HepG2 (cell line): Measurements from ENCODE around the gene CRIP1. TPM values are rescaled to one million over a fixed set of nuclear protein-coding genes. Genes with fewer than 3 reads are reported as not detected.

Experiments used
- ADNP ChIP-seq: sonication (generic); formaldehyde crosslinking; IDR thresholded peaks from 2 replicates; pipeline ENCODE4 v1.4.0; 2020; ENCODE audit warnings: missing genetic modification reagents
- HHEX ChIP-seq: IDR thresholded peaks from 2 replicates; pipeline ENCODE4 v1.6.1; 2016; ENCODE audit warnings: control low read depth
- KDM5A ChIP-seq: fragments of 200-600 bp; sonication (generic); IDR thresholded peaks from 2 replicates; pipeline ENCODE4 v1.7.0; 2018; ENCODE audit warnings: antibody characterized with exemption, mild to moderate bottlenecking, low read length, borderline replicate concordance
- KLF15 ChIP-seq: sonication (generic); formaldehyde crosslinking; IDR thresholded peaks from 2 replicates; pipeline ENCODE4 v1.8.1; 2023; ENCODE audit warnings: borderline replicate concordance, mild to moderate bottlenecking, inconsistent platforms, missing genetic modification reagents, mixed read lengths
- LCORL ChIP-seq, 2 experiments: fragments of 450-650 bp in 1 of 2; sonication (generic) in 1 of 2; formaldehyde crosslinking in 1 of 2; IDR thresholded peaks; 2 replicates each; pipeline versions ENCODE4 v1.5.0 to v1.6.1; 2017 to 2020; ENCODE audit warnings: antibody characterized with exemption in 1 of 2, missing genetic modification reagents in 1 of 2
- MBD4 ChIP-seq: IDR thresholded peaks from 2 replicates; pipeline ENCODE4 v1.6.1; 2012; ENCODE audit warnings: low read length, inconsistent platforms, borderline replicate concordance
- MYC ChIP-seq: sonication (generic); formaldehyde crosslinking; IDR thresholded peaks from 2 replicates; pipeline ENCODE4 v1.9.0; 2021; ENCODE audit warnings: missing genetic modification reagents, borderline replicate concordance
- MYNN ChIP-seq: sonication (generic); formaldehyde crosslinking; IDR thresholded peaks from 2 replicates; pipeline ENCODE4 v1.4.0; 2020; ENCODE audit warnings: mild to moderate bottlenecking, low read depth, missing genetic modification reagents
- NFE2 ChIP-seq: sonication (generic); formaldehyde crosslinking; IDR thresholded peaks from 2 replicates; pipeline ENCODE4 v1.4.0; 2020; ENCODE audit warnings: missing genetic modification reagents
- PHF21A ChIP-seq: sonication (generic); formaldehyde crosslinking; IDR thresholded peaks from 2 replicates; pipeline ENCODE4 v1.5.0; 2020; ENCODE audit warnings: mild to moderate bottlenecking, missing genetic modification reagents
- SAP130 ChIP-seq: IDR thresholded peaks from 2 replicates; pipeline ENCODE4 v1.6.1; 2016; ENCODE audit warnings: low read depth
- SKI ChIP-seq: fragments of 450-650 bp; IDR thresholded peaks from one replicate; pipeline ENCODE4 v1.6.1; 2018; ENCODE audit warnings: mild to moderate bottlenecking; ENCODE audit not compliant: partially characterized antibody
- TOPORS ChIP-seq: sonication (generic); formaldehyde crosslinking; IDR thresholded peaks from 2 replicates; pipeline ENCODE4 v1.8.0; 2023; ENCODE audit warnings: mild to moderate bottlenecking, missing genetic modification reagents
- ZNF274 ChIP-seq: sonication (generic); formaldehyde crosslinking; IDR thresholded peaks from 2 replicates; pipeline ENCODE4 v1.5.1; 2020; ENCODE audit warnings: mild to moderate bottlenecking, missing genetic modification reagents
- ZNF337 ChIP-seq: sonication (generic); formaldehyde crosslinking; IDR thresholded peaks from 2 replicates; pipeline ENCODE4 v1.5.1; 2020; ENCODE audit warnings: missing genetic modification reagents, low read depth, mild to moderate bottlenecking, borderline replicate concordance
- ZNF543 ChIP-seq: sonication (generic); formaldehyde crosslinking; IDR thresholded peaks from 2 replicates; pipeline ENCODE4 v1.4.0; 2020; ENCODE audit warnings: mild to moderate bottlenecking, missing genetic modification reagents
- ZNF550 ChIP-seq: sonication (generic); formaldehyde crosslinking; IDR thresholded peaks from 2 replicates; pipeline ENCODE4 v1.4.0; 2020; ENCODE audit warnings: mild to moderate bottlenecking, missing genetic modification reagents, borderline replicate concordance
- ZNF607 ChIP-seq: sonication (generic); formaldehyde crosslinking; IDR thresholded peaks from 2 replicates; pipeline ENCODE4 v1.5.1; 2020; ENCODE audit warnings: missing genetic modification reagents, mild to moderate bottlenecking, borderline replicate concordance
- ZNF644 ChIP-seq: IDR thresholded peaks from 2 replicates; pipeline ENCODE4 v1.6.1; 2016; ENCODE audit warnings: low read depth
- ZNF660 ChIP-seq: sonication (generic); formaldehyde crosslinking; IDR thresholded peaks from 2 replicates; pipeline ENCODE4 v1.5.1; 2020; ENCODE audit warnings: mild to moderate bottlenecking, low read depth, missing genetic modification reagents, borderline replicate concordance
- ZNF746 ChIP-seq: sonication (generic); formaldehyde crosslinking; IDR thresholded peaks from 2 replicates; pipeline ENCODE4 v1.8.0; 2022; ENCODE audit warnings: mild to moderate bottlenecking, missing genetic modification reagents
- ZNF878 ChIP-seq: sonication (generic); formaldehyde crosslinking; IDR thresholded peaks from 2 replicates; pipeline ENCODE4 v1.8.1; 2023; ENCODE audit warnings: mild to moderate bottlenecking, missing genetic modification reagents, moderate library complexity
- ZNF879 ChIP-seq: sonication (generic); formaldehyde crosslinking; IDR thresholded peaks from 2 replicates; pipeline ENCODE4 v1.8.1; 2023; ENCODE audit warnings: missing genetic modification reagents
- polyA plus RNA-seq, 8 experiments: library from polyadenylated mRNA; depleted of rRNA in 3 of 8; stranded (reverse) in 7 of 8; unstranded in 1 of 8; fragments of >200 nt; fragmentation: Illumina TruSeq in 4 of 8; extraction: Trizol in 4 of 8; gene quantifications; 2 replicates each; pipeline versions ENCODE4 v1.2.1 to v1.2.3, GENCODE V29; 2011 to 2016; ENCODE audit warnings: low read depth in 4 of 8, missing spikeins in 1 of 8, mixed read lengths in 1 of 8; ENCODE audit not compliant: insufficient read depth in 1 of 8
- total RNA-seq, 5 experiments: library from RNA; depleted of rRNA; stranded (reverse); fragments of >200 nt; fragmentation: Illumina TruSeq; extraction: Trizol; gene quantifications; 2 replicates each; pipeline ENCODE4 v1.2.3, GENCODE V29; 2016; ENCODE audit warnings: low read depth in 1 of 5
- TF ChIP-seq, protein P1 (sequence below): sonication (generic); formaldehyde crosslinking; IDR thresholded peaks from 2 replicates; pipeline ENCODE4 v1.8.1; 2023; ENCODE audit warnings: mild to moderate bottlenecking, missing genetic modification reagents
- TF ChIP-seq, protein P2 (sequence below): IDR thresholded peaks from 2 replicates; pipeline ENCODE4 v1.6.1; 2016
- TF ChIP-seq, protein P3 (sequence below): sonication (generic); formaldehyde crosslinking; IDR thresholded peaks from 2 replicates; pipeline ENCODE4 v1.8.0; 2022; ENCODE audit warnings: mild to moderate bottlenecking, missing genetic modification reagents, moderate library complexity
- TF ChIP-seq, protein P4 (sequence below): IDR thresholded peaks from 2 replicates; pipeline ENCODE4 v1.6.1; 2016; ENCODE audit warnings: low read depth, control low read depth

The CRIP1 gene
- total and polyA plus RNA-seq, 2 of the 13 experiments (the other 11 are each of a cell fraction or from before 2014, with no cell fraction given), result 53.9 to 59.5 TPM

DNA sequence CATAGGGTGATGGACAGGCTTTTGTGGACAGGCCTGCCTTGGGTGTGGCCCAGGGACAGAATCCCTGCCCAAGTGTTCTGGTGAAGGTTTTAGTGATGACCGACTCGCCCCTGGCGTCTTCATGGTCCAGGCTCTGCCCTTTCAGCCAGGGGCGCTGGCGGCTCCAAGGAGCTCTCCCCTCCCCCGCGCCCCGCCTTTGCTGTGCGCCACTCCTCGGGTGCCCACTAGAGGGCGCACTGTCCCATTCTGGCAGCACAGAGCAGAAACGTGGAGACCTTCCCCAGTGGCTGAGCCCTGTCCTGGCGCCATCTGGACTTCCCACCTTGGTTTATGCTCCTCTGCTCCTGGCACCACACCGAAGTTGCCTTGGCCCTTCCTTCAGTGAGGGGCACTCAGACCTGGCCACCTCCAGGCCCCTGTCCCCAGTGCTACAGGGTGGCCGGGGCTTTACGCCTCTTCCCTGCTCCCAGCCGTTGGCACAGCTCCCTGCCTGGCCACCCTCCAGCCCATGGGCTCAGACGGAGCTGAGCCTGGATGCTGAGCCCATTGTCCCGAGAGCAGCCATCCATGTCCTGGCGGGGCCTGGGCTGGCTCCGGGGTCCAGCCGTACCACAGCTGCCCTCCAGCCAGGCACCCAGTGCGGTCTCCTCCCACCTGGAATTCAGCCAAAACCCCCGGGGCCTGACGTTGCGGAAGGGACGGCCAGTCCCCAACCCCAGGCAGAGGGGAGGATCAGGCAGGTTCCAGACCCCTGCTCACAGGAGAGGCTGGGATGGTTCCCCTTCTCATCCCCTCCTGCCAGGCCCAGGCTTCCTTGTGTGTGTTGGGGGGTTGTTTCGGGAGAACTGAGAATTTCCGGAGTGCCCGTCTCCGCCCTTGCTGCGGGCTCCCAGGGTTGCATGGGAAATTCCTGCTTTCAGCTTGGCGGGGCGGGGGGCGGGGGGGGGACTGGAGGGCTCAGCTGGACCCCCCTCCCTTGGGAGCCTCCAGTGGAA is 5.6 kb upstream of the CRIP1 start (continued):
- no peak for TF ChIP-seq ZNF543
- peak; percentile 63 for TF ChIP-seq PHF21A (CRISPR knock-in tag)
- TF ChIP-seq ZNF607 (CRISPR knock-in tag), result no peak
- no peak for TF ChIP-seq NFE2 (CRISPR knock-in tag)
- peak; percentile 74; the same call in 1 of the 2 replicates for TF ChIP-seq MYC
- TF ChIP-seq ZNF878 (CRISPR knock-in tag), result no peak
- no peak for TF ChIP-seq TOPORS (CRISPR knock-in tag)
- TF ChIP-seq, protein P1, sequence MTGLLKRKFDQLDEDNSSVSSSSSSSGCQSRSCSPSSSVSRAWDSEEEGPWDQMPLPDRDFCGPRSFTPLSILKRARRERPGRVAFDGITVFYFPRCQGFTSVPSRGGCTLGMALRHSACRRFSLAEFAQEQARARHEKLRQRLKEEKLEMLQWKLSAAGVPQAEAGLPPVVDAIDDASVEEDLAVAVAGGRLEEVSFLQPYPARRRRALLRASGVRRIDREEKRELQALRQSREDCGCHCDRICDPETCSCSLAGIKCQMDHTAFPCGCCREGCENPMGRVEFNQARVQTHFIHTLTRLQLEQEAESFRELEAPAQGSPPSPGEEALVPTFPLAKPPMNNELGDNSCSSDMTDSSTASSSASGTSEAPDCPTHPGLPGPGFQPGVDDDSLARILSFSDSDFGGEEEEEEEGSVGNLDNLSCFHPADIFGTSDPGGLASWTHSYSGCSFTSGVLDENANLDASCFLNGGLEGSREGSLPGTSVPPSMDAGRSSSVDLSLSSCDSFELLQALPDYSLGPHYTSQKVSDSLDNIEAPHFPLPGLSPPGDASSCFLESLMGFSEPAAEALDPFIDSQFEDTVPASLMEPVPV (CRISPR knock-in tag), result peak; percentile 74
- peak; percentile 54; the same call in 1 of the 2 replicates for TF ChIP-seq ZNF550 (CRISPR knock-in tag)
- no peak for TF ChIP-seq KDM5A
- TF ChIP-seq KLF15 (CRISPR knock-in tag), result no peak
- no peak for TF ChIP-seq ZNF746 (CRISPR knock-in tag)
- no peak for TF ChIP-seq MBD4
- peak; percentile 82 for TF ChIP-seq SAP130 (CRISPR knock-in tag)
- TF ChIP-seq ADNP, result no peak
- TF ChIP-seq HHEX (CRISPR knock-in tag), result no peak
- TF ChIP-seq, protein P2, sequence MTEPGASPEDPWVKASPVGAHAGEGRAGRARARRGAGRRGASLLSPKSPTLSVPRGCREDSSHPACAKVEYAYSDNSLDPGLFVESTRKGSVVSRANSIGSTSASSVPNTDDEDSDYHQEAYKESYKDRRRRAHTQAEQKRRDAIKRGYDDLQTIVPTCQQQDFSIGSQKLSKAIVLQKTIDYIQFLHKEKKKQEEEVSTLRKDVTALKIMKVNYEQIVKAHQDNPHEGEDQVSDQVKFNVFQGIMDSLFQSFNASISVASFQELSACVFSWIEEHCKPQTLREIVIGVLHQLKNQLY, result no peak
- TF ChIP-seq ZNF644 (CRISPR knock-in tag), result peak; percentile 51; the same call in 1 of the 2 replicates
- TF ChIP-seq LCORL (IDR thresholded peaks at IDR 0.05), result no peak
- peak; percentile 74 for TF ChIP-seq LCORL (CRISPR knock-in tag; IDR thresholded peaks at IDR 0.05)
- peak; percentile 83; the same call in 1 of the 2 replicates for TF ChIP-seq ZNF274 (CRISPR knock-in tag)
- no peak for TF ChIP-seq ZNF660
- no peak for TF ChIP-seq MYNN (CRISPR knock-in tag)
- no peak for TF ChIP-seq SKI
- no peak for TF ChIP-seq ZNF337
- TF ChIP-seq, protein P3, sequence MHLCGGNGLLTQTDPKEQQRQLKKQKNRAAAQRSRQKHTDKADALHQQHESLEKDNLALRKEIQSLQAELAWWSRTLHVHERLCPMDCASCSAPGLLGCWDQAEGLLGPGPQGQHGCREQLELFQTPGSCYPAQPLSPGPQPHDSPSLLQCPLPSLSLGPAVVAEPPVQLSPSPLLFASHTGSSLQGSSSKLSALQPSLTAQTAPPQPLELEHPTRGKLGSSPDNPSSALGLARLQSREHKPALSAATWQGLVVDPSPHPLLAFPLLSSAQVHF, result no peak
- no peak for TF ChIP-seq ZNF879 (CRISPR knock-in tag)
- TF ChIP-seq, protein P4, sequence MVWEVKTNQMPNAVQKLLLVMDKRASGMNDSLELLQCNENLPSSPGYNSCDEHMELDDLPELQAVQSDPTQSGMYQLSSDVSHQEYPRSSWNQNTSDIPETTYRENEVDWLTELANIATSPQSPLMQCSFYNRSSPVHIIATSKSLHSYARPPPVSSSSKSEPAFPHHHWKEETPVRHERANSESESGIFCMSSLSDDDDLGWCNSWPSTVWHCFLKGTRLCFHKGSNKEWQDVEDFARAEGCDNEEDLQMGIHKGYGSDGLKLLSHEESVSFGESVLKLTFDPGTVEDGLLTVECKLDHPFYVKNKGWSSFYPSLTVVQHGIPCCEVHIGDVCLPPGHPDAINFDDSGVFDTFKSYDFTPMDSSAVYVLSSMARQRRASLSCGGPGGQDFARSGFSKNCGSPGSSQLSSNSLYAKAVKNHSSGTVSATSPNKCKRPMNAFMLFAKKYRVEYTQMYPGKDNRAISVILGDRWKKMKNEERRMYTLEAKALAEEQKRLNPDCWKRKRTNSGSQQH, result no peak
